Measurements from ENCODE around the gene MYO1A. TPM values are rescaled to one million over a fixed set of nuclear protein-coding genes. Genes with fewer than 3 reads are reported as not detected.
A peak's percentile ranks its signal among the peaks of the same experiment; 100 is the strongest.

Gene MYO1A
- total and polyA plus RNA-seq, 4 donors = 0.03 to 0.28 (median 0.08) TPM; not detected in 1

DNA sequence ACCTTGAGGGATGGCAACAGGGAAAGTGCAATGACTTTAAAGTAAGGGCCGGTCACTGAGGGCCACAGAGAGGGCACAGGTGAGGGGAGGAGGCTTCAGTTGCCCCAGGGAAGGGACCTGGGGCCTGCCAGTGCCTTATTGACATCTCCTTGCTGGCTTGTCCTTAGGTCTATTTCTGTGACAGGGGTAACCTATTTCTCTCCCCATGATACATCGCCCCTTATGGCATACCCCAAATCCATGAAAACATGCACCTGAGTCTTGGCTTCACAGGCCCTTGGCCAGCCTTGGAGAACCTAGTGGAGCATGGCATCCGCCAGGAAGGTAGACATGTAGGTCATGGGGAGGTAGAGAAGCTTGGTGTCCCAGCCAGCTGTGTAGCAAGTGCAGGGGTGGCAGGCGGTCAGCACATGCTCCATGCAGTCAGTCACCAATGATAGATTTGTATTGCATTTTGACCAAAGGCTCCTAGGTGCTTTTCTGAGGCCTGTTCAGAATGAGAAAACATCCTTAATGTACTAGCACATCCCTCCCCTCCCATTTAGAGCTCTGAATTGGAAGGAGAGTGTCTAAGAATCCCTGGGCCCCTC, 68.9 kb downstream of the MYO1A start (continued):
- TF ChIP-seq HNF4A (conservative IDR thresholded peaks at IDR 0.05) (no peak), FOXA2 (IDR thresholded peaks at IDR 0.05) (no peak), TAF1 (conservative IDR thresholded peaks at IDR 0.05) (no peak), GABPA (IDR thresholded peaks at IDR 0.05 in 1 of 2, conservative IDR thresholded peaks at IDR 0.05 in 1 of 2) (no peak)
- TF ChIP-seq, protein P1, sequence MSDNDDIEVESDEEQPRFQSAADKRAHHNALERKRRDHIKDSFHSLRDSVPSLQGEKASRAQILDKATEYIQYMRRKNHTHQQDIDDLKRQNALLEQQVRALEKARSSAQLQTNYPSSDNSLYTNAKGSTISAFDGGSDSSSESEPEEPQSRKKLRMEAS (IDR thresholded peaks at IDR 0.05) = no peak
- TF ChIP-seq, protein P2, sequence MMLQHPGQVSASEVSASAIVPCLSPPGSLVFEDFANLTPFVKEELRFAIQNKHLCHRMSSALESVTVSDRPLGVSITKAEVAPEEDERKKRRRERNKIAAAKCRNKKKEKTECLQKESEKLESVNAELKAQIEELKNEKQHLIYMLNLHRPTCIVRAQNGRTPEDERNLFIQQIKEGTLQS (IDR thresholded peaks at IDR 0.05) = no peak

DNA sequence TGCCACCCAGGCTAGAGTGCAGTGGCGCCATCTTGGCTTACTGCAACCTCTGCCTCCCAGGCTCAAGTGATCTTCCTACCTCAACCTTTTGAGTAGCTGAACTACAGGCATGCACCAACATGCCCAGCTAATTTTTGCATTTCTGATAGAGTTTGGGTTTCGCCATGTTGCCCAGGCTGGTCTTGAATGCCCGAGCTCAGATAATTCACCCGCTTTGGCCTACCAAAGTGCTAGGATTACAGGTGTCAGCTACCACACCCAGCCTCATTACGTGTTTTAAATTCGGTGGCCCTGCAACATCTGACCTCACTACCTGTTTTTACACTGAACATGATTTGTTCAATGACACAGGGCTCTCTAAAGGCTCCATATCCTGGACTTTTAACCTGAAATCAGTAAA, 69.7 kb downstream of the MYO1A start:
- Histone ChIP-seq H3K4me3 (ENCODE audit: low read depth in 1 of 3, low read length in 3 of 3) (no peak overlapping the region), H3K9ac (ENCODE audit: low read depth in 1 of 2, low read length in 2 of 2) (no peak overlapping the region), H3K4me1 (ENCODE audit: control insufficient read depth in 4 of 4, insufficient read depth in 4 of 4, low read length in 3 of 4) (peaks cover 2 to 15% (median 11%) of the 10 kb centered on the region in 4 donors), H3K9me3 (ENCODE audit: control insufficient read depth in 4 of 4, low read length in 3 of 4) (no peaks in the 10 kb centered on the region), H3K27me3 (ENCODE audit: control insufficient read depth in 4 of 4, insufficient read depth in 4 of 4, low read length in 3 of 4) (no peaks in the 10 kb centered on the region), H3K36me3 (ENCODE audit: control insufficient read depth in 4 of 4, insufficient read depth in 3 of 4, low read depth in 1 of 4, low read length in 3 of 4) (no peaks in the 10 kb centered on the region), H3K27ac (ENCODE audit: low read depth in 1 of 2, low read length in 2 of 2) (no peak overlapping the region)
- WGBS = 97% methylated on average over 6 of the region's 6 CpGs
- TF ChIP-seq GABPA (IDR thresholded peaks at IDR 0.05 in 1 of 2, conservative IDR thresholded peaks at IDR 0.05 in 1 of 2) (no peak), YY1 (IDR thresholded peaks at IDR 0.05) (no peak), TAF1 (conservative IDR thresholded peaks at IDR 0.05) (no peak), JUND (IDR thresholded peaks at IDR 0.05) (no peak), RAD21 (IDR thresholded peaks at IDR 0.05) (no peak), HNF4A (conservative IDR thresholded peaks at IDR 0.05) (no peak), RXRA (IDR thresholded peaks at IDR 0.05) (no peak), FOXA1 (IDR thresholded peaks at IDR 0.05) (no peak), SP1 (IDR thresholded peaks at IDR 0.05) (no peak), EGR1 (IDR thresholded peaks at IDR 0.05; ENCODE audit: low read depth in 2 of 2) (no peak), HNF4G (IDR thresholded peaks at IDR 0.05) (no peak), NR2F2 (IDR thresholded peaks at IDR 0.05) (no peak), FOXA2 (IDR thresholded peaks at IDR 0.05) (no peak)
- TF ChIP-seq, protein P2 (IDR thresholded peaks at IDR 0.05) = no peak
- TF ChIP-seq, protein P1 (IDR thresholded peaks at IDR 0.05) = no peak
- TF ChIP-seq, protein P3, sequence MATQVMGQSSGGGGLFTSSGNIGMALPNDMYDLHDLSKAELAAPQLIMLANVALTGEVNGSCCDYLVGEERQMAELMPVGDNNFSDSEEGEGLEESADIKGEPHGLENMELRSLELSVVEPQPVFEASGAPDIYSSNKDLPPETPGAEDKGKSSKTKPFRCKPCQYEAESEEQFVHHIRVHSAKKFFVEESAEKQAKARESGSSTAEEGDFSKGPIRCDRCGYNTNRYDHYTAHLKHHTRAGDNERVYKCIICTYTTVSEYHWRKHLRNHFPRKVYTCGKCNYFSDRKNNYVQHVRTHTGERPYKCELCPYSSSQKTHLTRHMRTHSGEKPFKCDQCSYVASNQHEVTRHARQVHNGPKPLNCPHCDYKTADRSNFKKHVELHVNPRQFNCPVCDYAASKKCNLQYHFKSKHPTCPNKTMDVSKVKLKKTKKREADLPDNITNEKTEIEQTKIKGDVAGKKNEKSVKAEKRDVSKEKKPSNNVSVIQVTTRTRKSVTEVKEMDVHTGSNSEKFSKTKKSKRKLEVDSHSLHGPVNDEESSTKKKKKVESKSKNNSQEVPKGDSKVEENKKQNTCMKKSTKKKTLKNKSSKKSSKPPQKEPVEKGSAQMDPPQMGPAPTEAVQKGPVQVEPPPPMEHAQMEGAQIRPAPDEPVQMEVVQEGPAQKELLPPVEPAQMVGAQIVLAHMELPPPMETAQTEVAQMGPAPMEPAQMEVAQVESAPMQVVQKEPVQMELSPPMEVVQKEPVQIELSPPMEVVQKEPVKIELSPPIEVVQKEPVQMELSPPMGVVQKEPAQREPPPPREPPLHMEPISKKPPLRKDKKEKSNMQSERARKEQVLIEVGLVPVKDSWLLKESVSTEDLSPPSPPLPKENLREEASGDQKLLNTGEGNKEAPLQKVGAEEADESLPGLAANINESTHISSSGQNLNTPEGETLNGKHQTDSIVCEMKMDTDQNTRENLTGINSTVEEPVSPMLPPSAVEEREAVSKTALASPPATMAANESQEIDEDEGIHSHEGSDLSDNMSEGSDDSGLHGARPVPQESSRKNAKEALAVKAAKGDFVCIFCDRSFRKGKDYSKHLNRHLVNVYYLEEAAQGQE (IDR thresholded peaks at IDR 0.05) = no peak
- TF ChIP-seq, protein P4, sequence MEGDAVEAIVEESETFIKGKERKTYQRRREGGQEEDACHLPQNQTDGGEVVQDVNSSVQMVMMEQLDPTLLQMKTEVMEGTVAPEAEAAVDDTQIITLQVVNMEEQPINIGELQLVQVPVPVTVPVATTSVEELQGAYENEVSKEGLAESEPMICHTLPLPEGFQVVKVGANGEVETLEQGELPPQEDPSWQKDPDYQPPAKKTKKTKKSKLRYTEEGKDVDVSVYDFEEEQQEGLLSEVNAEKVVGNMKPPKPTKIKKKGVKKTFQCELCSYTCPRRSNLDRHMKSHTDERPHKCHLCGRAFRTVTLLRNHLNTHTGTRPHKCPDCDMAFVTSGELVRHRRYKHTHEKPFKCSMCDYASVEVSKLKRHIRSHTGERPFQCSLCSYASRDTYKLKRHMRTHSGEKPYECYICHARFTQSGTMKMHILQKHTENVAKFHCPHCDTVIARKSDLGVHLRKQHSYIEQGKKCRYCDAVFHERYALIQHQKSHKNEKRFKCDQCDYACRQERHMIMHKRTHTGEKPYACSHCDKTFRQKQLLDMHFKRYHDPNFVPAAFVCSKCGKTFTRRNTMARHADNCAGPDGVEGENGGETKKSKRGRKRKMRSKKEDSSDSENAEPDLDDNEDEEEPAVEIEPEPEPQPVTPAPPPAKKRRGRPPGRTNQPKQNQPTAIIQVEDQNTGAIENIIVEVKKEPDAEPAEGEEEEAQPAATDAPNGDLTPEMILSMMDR (IDR thresholded peaks at IDR 0.05; ENCODE audit: low read depth, low read length, missing input control) = no peak
- TF ChIP-seq, protein P5, sequence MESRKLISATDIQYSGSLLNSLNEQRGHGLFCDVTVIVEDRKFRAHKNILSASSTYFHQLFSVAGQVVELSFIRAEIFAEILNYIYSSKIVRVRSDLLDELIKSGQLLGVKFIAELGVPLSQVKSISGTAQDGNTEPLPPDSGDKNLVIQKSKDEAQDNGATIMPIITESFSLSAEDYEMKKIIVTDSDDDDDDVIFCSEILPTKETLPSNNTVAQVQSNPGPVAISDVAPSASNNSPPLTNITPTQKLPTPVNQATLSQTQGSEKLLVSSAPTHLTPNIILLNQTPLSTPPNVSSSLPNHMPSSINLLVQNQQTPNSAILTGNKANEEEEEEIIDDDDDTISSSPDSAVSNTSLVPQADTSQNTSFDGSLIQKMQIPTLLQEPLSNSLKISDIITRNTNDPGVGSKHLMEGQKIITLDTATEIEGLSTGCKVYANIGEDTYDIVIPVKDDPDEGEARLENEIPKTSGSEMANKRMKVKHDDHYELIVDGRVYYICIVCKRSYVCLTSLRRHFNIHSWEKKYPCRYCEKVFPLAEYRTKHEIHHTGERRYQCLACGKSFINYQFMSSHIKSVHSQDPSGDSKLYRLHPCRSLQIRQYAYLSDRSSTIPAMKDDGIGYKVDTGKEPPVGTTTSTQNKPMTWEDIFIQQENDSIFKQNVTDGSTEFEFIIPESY (IDR thresholded peaks at IDR 0.05) = no peak
- DNase-seq (ENCODE audit: low spot score) = peak; percentile 8
